Measurements from ENCODE around the gene WDR44. TPM values are rescaled to one million over a fixed set of nuclear protein-coding genes. Genes with fewer than 3 reads are reported as not detected.
A peak's percentile ranks its signal among the peaks of the same experiment; 100 is the strongest.

WDR44 gene
- total and polyA plus RNA-seq, 2 donors (not counting 3 experiments of a cell fraction or from before 2014, with no cell fraction given) = 6.5 to 17.4 TPM

- H4K20me1 ChIP-seq (replicated peaks; ENCODE audit: control insufficient read depth, extremely low read depth, insufficient read depth, low read length) = no peaks in the 10 kb centered on the region
- H3K36me3 ChIP-seq (ENCODE audit: control insufficient read depth in 2 of 2, extremely low read depth in 1 of 2, insufficient read depth in 2 of 2, low read length in 2 of 2) = no peaks in the 10 kb centered on the region
- peak overlapping the region; percentile 48 for H3K27ac ChIP-seq (ENCODE audit: insufficient read depth, low read depth, low read length)
- POLR2A ChIA-PET = no interaction called here
- TF ChIP-seq GATA2 (IDR thresholded peaks at IDR 0.05; ENCODE audit: insufficient read depth, insufficient read length, low read depth, low read length) (no peak), JUN (IDR thresholded peaks at IDR 0.05; ENCODE audit: borderline replicate concordance, insufficient read depth, insufficient read length, low read depth) (no peak), EZH2 (IDR thresholded peaks at IDR 0.05; ENCODE audit: borderline replicate concordance, low read depth, low read length, severe bottlenecking) (no peak), MAX (IDR thresholded peaks at IDR 0.05; ENCODE audit: insufficient read depth, insufficient read length) (no peak), POLR2A (IDR thresholded peaks at IDR 0.05; ENCODE audit: low read depth, low read length) (no peak), CTCF (IDR thresholded peaks at IDR 0.05; ENCODE audit: extremely low read depth in 1 of 2, insufficient read depth in 1 of 2, low read depth in 1 of 2, low read length in 2 of 2) (no peak), FOS (IDR thresholded peaks at IDR 0.05; ENCODE audit: borderline replicate concordance, insufficient read depth, low read length) (no peak), POLR2AphosphoS5 (IDR thresholded peaks at IDR 0.05; ENCODE audit: insufficient read depth, low read depth, low read length) (no peak), MYC (IDR thresholded peaks at IDR 0.05; ENCODE audit: low read depth, low read length) (no peak)
- intact Hi-C loops (cut with micrococcal nuclease) (loop anchor here (5.0 kb wide), 1 partner anchor 62 kb away; no protein-coding TSS in a partner anchor), dilution Hi-C loops (cut with MboI; ENCODE audit: extremely low pct_ligation_motif_present, low sequenced_read_pairs) (no loop called here)
- no peaks in the 10 kb centered on the region for H3K9me3 ChIP-seq (replicated peaks; ENCODE audit: control insufficient read depth, insufficient read depth, low read length)
- no peaks in the 10 kb centered on the region for H3K27me3 ChIP-seq (ENCODE audit: control insufficient read depth in 2 of 2, insufficient read depth in 2 of 2, low read length in 2 of 2)
- peak overlapping the region; percentile 10 for H2AFZ ChIP-seq (ENCODE audit: low read depth, low read length)
- CTCF ChIA-PET = interaction anchor here (1.0 kb wide), 1 partner anchor 19 kb away, joined by 3 read pairs; no protein-coding TSS in a partner anchor
- DNase-seq (ENCODE audit: low read depth, low spot score) (peak; percentile 55), FAIRE-seq (no peak)
- H3K79me2 ChIP-seq (ENCODE audit: control insufficient read depth, insufficient read depth, low read length) = peaks cover 39% of the 10 kb centered on the region
- peaks cover 21% of the 10 kb centered on the region for H3K4me1 ChIP-seq (ENCODE audit: control insufficient read depth, extremely low read depth, insufficient read depth, low read length)
- peak overlapping the region; percentile 51 for H3K4me2 ChIP-seq (ENCODE audit: insufficient read depth, low read length)
- H3K9me1 ChIP-seq (replicated peaks; ENCODE audit: control insufficient read depth, extremely low read depth, insufficient read depth, low read length) = no peaks in the 10 kb centered on the region
- BruUV-seq (replicated peaks) = no TSS peak
- H3K9ac ChIP-seq (replicated peaks; ENCODE audit: extremely low read depth, insufficient read depth, low read length) = peak overlapping the region; percentile 66
- peak overlapping the region in 2 of 3 experiments; percentile 41 to 44 for H3K4me3 ChIP-seq (replicated peaks in 1 of 3; ENCODE audit: insufficient read depth in 1 of 3, low read depth in 1 of 3, low read length in 3 of 3)
Measured at GRCh38 chrX:118345045-118345463, 852 bp upstream of the WDR44 start.
